Chondrocyte (in vitro differentiated cells): ENCODE measurements around the gene CREB5. TPM values are rescaled to one million over a fixed set of nuclear protein-coding genes. Genes with fewer than 3 reads are reported as not detected.

Experiments
- DNase-seq: peaks from one replicate; pipeline ENCODE4 v3.0.0; 2021; ENCODE audit warnings: mixed read lengths, low spot score
- H3K27ac Mint-ChIP-seq: one replicate; pipeline ENCODE4 v1.8.0; 2021; ENCODE audit warnings: mild to moderate bottlenecking, moderate library complexity, mixed read lengths; ENCODE audit not compliant: unreplicated experiment
- H3K27me3 Mint-ChIP-seq: 2 replicates; pipeline ENCODE4 v1.8.0; 2021; ENCODE audit warnings: low read depth, mixed read lengths
- H3K36me3 Mint-ChIP-seq: 2 replicates; pipeline ENCODE4 v1.8.0; 2021; ENCODE audit warnings: low read depth, mixed read lengths
- H3K4me1 Mint-ChIP-seq: 2 replicates; pipeline ENCODE4 v1.8.0; 2021; ENCODE audit warnings: low read depth, mild to moderate bottlenecking, mixed read lengths
- H3K4me3 Mint-ChIP-seq: one replicate; pipeline ENCODE4 v1.8.0; 2021; ENCODE audit warnings: mild to moderate bottlenecking, moderate library complexity, mixed read lengths; ENCODE audit not compliant: unreplicated experiment
- H3K9me3 Mint-ChIP-seq: 2 replicates; pipeline ENCODE4 v1.8.0; 2021; ENCODE audit warnings: low read depth, mixed read lengths
- total RNA-seq: library from RNA; stranded (reverse); gene quantifications from 3 replicates; pipeline ENCODE4 v1.2.1, GENCODE V29; 2021
- TF ChIP-seq, protein P1 (sequence below): fragments of 200-600 bp; sonication (generic); IDR thresholded peaks from 2 replicates; pipeline ENCODE4 v1.5.0; 2021; ENCODE audit warnings: antibody characterized with exemption, mild to moderate bottlenecking, moderate library complexity

CREB5 gene
- total RNA-seq, 1 donor from 2014 or later, result 8.2 TPM

DNA sequence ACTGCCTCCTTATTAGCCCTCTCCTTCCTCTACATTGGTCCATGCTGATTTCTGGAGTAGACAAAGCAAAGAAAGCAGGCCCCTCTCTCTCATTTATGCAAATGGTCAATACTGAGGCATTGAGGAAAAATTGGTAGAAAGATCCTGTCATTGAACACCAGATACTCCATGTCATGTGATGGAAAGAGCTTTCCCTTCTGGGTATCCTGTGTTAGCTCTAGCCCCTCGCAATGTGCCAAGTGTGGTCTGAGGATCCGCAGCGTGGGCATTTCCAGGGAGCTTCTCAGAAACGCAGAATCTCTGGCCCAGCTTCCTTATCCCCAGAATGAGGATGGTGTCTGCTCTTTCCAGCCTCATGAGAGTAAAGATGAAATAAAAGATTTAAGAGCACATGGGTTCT, 159.1 kb downstream of the CREB5 start:
- Mint-ChIP-seq H3K27ac (no peak overlapping the region), H3K4me3 (no peak overlapping the region), H3K36me3 (no peaks in the 10 kb centered on the region), H3K27me3 (peaks cover 6% of the 10 kb centered on the region), H3K9me3 (no peaks in the 10 kb centered on the region), H3K4me1 (peaks cover 43% of the 10 kb centered on the region)
- TF ChIP-seq, protein P1, sequence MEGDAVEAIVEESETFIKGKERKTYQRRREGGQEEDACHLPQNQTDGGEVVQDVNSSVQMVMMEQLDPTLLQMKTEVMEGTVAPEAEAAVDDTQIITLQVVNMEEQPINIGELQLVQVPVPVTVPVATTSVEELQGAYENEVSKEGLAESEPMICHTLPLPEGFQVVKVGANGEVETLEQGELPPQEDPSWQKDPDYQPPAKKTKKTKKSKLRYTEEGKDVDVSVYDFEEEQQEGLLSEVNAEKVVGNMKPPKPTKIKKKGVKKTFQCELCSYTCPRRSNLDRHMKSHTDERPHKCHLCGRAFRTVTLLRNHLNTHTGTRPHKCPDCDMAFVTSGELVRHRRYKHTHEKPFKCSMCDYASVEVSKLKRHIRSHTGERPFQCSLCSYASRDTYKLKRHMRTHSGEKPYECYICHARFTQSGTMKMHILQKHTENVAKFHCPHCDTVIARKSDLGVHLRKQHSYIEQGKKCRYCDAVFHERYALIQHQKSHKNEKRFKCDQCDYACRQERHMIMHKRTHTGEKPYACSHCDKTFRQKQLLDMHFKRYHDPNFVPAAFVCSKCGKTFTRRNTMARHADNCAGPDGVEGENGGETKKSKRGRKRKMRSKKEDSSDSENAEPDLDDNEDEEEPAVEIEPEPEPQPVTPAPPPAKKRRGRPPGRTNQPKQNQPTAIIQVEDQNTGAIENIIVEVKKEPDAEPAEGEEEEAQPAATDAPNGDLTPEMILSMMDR, result no peak
- no peak for DNase-seq

DNA sequence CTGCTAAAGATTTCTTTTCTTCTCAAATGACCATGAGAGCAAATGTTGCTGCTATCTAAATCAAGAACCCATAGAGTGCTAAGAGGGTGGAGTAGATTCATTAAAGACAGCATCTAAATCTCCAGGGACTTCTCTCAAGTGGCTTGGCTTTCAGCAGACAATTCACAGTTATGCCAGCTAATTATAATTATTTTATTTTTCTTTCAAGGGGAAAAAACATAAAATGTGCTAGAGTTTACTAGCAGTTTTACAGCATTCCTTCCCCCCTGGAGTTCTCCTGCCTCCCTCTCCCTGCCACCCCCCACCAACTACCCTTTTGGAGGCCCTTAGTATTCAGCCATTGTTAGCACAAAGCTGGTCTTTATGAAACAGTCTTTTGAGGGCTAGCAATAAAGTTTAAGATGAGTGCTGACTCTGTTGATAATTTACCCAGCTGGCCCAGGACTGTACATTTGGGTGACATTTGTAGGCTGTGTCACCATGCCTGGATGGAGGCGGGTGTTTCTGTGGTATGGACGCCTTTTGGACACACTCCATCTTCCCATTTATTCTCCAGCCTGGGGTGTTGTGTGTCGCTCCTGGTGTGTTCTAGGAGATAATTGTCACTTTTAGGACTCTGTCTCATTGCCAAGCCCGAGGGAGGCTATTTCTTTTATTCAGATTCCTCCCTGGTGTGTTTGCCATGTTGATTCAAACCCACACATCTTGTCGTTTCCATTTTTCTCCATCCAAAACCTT, 160.2 kb downstream of the CREB5 start:
- no peak for DNase-seq
- H3K9me3 Mint-ChIP-seq, result no peaks in the 10 kb centered on the region
- TF ChIP-seq, protein P1, result no peak
- no peaks in the 10 kb centered on the region for H3K36me3 Mint-ChIP-seq
- no peak overlapping the region for H3K27ac Mint-ChIP-seq
- peaks cover 43% of the 10 kb centered on the region for H3K4me1 Mint-ChIP-seq
- H3K4me3 Mint-ChIP-seq, result no peak overlapping the region
- peaks cover 6% of the 10 kb centered on the region for H3K27me3 Mint-ChIP-seq

DNA sequence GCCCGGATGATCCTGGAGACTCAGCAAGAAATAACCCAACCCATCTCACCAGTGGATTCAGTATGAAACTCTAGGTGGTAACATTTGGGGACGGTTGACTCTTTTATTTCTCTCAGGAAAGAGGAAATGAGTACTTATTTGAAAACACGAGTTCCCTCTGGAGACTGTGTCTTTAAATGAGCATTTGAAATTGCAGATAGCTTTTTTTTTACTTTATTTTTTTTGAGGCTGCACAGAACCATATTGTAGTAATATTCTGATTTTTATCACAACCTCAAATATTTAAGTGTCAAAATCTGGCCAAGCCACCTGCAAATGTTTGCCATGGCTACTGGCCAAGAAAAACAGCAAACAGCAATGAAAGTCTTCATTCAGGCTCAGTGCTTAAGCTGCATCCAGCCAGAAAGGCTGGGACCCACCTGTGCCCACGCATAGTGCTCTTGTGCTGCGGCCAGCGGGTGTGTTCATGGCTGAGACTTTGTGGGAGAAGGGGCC, 160.8 kb downstream of the CREB5 start:
- Mint-ChIP-seq H3K4me1 (peaks cover 43% of the 10 kb centered on the region), H3K27ac (no peak overlapping the region), H3K9me3 (no peaks in the 10 kb centered on the region), H3K4me3 (no peak overlapping the region), H3K27me3 (peaks cover 6% of the 10 kb centered on the region), H3K36me3 (no peaks in the 10 kb centered on the region)
- no peak for DNase-seq
- TF ChIP-seq, protein P1, result no peak

DNA sequence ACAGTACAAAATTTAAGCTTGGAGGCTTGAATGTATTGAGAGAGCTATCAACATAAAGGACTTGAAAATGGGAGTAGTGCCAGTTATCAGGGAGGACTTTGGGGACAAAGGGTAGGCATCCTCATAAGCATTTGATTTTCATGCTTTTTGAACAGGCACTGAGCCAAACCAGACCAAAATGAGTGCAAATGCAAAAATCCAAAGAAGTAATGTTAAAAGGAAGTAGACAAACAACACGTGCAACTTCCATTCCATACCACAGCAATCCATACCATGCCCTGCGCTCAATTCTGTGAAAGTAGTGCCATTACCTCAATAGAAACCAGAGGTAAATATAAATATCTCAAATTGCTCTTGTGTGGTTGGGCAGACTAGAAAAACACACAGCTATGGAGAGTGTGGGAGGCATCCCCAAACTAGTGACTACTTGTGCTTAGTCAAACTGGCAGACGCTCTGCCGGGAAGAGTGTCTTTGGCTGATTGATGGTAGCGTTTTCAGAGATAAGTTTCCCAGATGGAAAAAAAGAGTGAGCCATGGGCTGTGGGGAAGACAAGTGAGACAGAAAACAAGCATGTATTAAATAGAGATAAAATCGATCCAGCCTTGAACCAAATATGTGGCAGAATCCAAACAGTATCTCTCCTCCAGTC, 161.5 kb downstream of the CREB5 start:
- no peak for DNase-seq

DNA sequence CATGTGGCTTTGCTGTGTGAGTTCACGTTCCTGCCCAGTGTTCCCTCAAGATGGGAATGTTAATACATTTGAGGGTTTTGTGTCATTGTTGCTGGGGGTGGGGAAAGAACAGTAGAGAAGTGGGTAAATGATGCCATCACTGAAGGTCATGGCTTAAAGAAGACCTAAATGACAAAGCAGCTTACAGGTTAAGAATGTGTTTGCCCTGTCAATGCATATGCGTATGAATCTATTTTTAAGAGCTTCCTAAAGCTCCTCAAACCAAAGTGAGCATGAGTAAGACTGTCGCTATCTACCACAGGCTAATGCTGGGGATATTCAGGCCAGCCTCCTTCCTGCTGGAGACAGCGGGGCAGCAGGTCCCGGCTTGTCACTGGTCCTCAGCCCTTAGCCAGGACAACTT, 162.9 kb downstream of the CREB5 start:
- H3K27ac Mint-ChIP-seq, result no peak overlapping the region
- H3K36me3 Mint-ChIP-seq, result no peaks in the 10 kb centered on the region
- H3K9me3 Mint-ChIP-seq, result no peaks in the 10 kb centered on the region
- DNase-seq, result no peak
- H3K4me1 Mint-ChIP-seq, result peaks cover 38% of the 10 kb centered on the region
- H3K27me3 Mint-ChIP-seq, result peaks cover 6% of the 10 kb centered on the region
- TF ChIP-seq, protein P1, result no peak
- H3K4me3 Mint-ChIP-seq, result no peak overlapping the region

More for the DNA sequence above, 161.5 kb downstream of the CREB5 start:
- Mint-ChIP-seq H3K36me3 (no peaks in the 10 kb centered on the region), H3K9me3 (no peaks in the 10 kb centered on the region), H3K4me3 (no peak overlapping the region), H3K4me1 (peaks cover 42% of the 10 kb centered on the region), H3K27me3 (peaks cover 6% of the 10 kb centered on the region), H3K27ac (no peak overlapping the region)
- TF ChIP-seq, protein P1, result no peak
